ENCODE measurements around the gene LTK. TPM values are rescaled to one million over a fixed set of nuclear protein-coding genes. Genes with fewer than 3 reads are reported as not detected.

Gene LTK
- total RNA-seq, 2 experiments from 2014 or later, result 9.7 to 9.9 TPM

- peak overlapping the region; percentile 73 for H3K27ac Mint-ChIP-seq
- intact Hi-C loops (cut with DNase I, micrococcal nuclease), result loop anchor here (1.0 to 10.0 kb wide), 10 partner anchors 13 to 417 kb away; partner anchors contain the start of genes MAPKBP1 (in 2 of the 2), EHD4 (in 1 of the 2), JMJD7 (in 1 of the 2) and RPAP1 (in 1 of the 2)
- Histone ChIP-seq H3K4me1 (ENCODE audit: insufficient read depth, low read length) (peaks cover 26% of the 10 kb centered on the region), H3K36me3 (ENCODE audit: insufficient read depth, low read length) (no peaks in the 10 kb centered on the region), H3K4me3 (ENCODE audit: low read length) (no peak overlapping the region), H3K27me3 (ENCODE audit: control insufficient read depth in 1 of 2, insufficient read depth in 2 of 2, low read length in 2 of 2) (peaks cover 6 to 8% of the 10 kb centered on the region in 2 experiments), H3K27ac (ENCODE audit: low read depth in 1 of 2, low read length in 2 of 2) (peak overlapping the region in 1 of 2 donors; percentile 0), H3K9me3 (ENCODE audit: control insufficient read depth in 1 of 2, insufficient read depth in 1 of 2, low read length in 2 of 2) (no peaks in the 10 kb centered on the region)
- H3K4me1 Mint-ChIP-seq (ENCODE audit: low read depth), result peaks cover 31% of the 10 kb centered on the region
- peak overlapping the region; percentile 90 for H3K4me3 Mint-ChIP-seq
- no peaks in the 10 kb centered on the region for H3K36me3 Mint-ChIP-seq (ENCODE audit: low read depth)
- ATAC-seq (ENCODE audit: poor library complexity), result peak; percentile 87
- H3K9me3 Mint-ChIP-seq, result no peaks in the 10 kb centered on the region
- ChIA-PET POLR2A (interaction anchor here (0.9 to 2.2 kb wide), 5 partner anchors 13 to 103 kb away, joined by 3 to 22 read pairs (median 4); partner anchors contain the start of genes MGA and RPAP1), CTCF (interaction anchor here (0.7 to 2.9 kb wide), 24 partner anchors 8 to 379 kb away, joined by 3 to 21 read pairs (median 4); partner anchors contain the start of genes CHP1, MAPKBP1 and RPAP1)
- peak; percentile 89 for TF ChIP-seq CTCF (IDR thresholded peaks at IDR 0.05)
- peak; percentile 52 to 89 (median 70) for DNase-seq
- H3K27me3 Mint-ChIP-seq, result peaks cover 20% of the 10 kb centered on the region
Measured at GRCh38 chr15:41557673-41558399, 44.2 kb upstream of the LTK start.

- no peak overlapping the region for H3K27ac Mint-ChIP-seq
- ATAC-seq (ENCODE audit: poor library complexity) (no peak), DNase-seq (no peak)
- Histone ChIP-seq H3K27me3 (ENCODE audit: control insufficient read depth in 1 of 2, insufficient read depth in 2 of 2, low read length in 2 of 2) (peaks cover 6 to 8% of the 10 kb centered on the region in 2 experiments), H3K36me3 (ENCODE audit: insufficient read depth, low read length) (no peaks in the 10 kb centered on the region), H3K9me3 (ENCODE audit: control insufficient read depth in 1 of 2, insufficient read depth in 1 of 2, low read length in 2 of 2) (no peaks in the 10 kb centered on the region), H3K4me3 (ENCODE audit: low read length) (no peak overlapping the region), H3K4me1 (ENCODE audit: insufficient read depth, low read length) (peaks cover 26% of the 10 kb centered on the region), H3K27ac (ENCODE audit: low read depth in 1 of 2, low read length in 2 of 2) (no peak overlapping the region)
- no peaks in the 10 kb centered on the region for H3K9me3 Mint-ChIP-seq
- peaks cover 31% of the 10 kb centered on the region for H3K4me1 Mint-ChIP-seq (ENCODE audit: low read depth)
- intact Hi-C loops (cut with DNase I, micrococcal nuclease), result loop anchor here (1.0 to 10.0 kb wide), 9 partner anchors 46 to 418 kb away; partner anchors contain the start of genes MAPKBP1 (in 2 of the 2), EHD4 (in 1 of the 2) and JMJD7 (in 1 of the 2)
- peaks cover 20% of the 10 kb centered on the region for H3K27me3 Mint-ChIP-seq
- H3K4me3 Mint-ChIP-seq, result peak overlapping the region; percentile 20
- no peak for TF ChIP-seq CTCF (IDR thresholded peaks at IDR 0.05)
- ChIA-PET CTCF (interaction anchor here (1.3 to 2.9 kb wide), 5 partner anchors 12 to 217 kb away, joined by 3 to 21 read pairs (median 10); partner anchors contain the start of genes MAPKBP1 and RPAP1), POLR2A (no interaction called here)
- no peaks in the 10 kb centered on the region for H3K36me3 Mint-ChIP-seq (ENCODE audit: low read depth)
Measured at GRCh38 chr15:41556677-41557076, 43.0 kb upstream of the LTK start.

GRCh38 chr15:41554915-41555314 lies 41.3 kb upstream of the LTK start:
- Histone ChIP-seq H3K9me3 (ENCODE audit: control insufficient read depth in 1 of 2, insufficient read depth in 1 of 2, low read length in 2 of 2) (no peaks in the 10 kb centered on the region), H3K27ac (ENCODE audit: low read depth in 1 of 2, low read length in 2 of 2) (no peak overlapping the region), H3K27me3 (ENCODE audit: control insufficient read depth in 1 of 2, insufficient read depth in 2 of 2, low read length in 2 of 2) (peaks cover 5 to 6% of the 10 kb centered on the region in 2 experiments), H3K4me3 (ENCODE audit: low read length) (no peak overlapping the region), H3K36me3 (ENCODE audit: insufficient read depth, low read length) (no peaks in the 10 kb centered on the region), H3K4me1 (ENCODE audit: insufficient read depth, low read length) (peaks cover 23% of the 10 kb centered on the region)
- no peak overlapping the region for H3K4me3 Mint-ChIP-seq
- POLR2A ChIA-PET, result interaction anchor here (0.6 kb wide), 1 partner anchor 11 kb away, joined by 3 read pairs; the partner anchor contains the start of gene RPAP1
- peaks cover 23% of the 10 kb centered on the region for H3K4me1 Mint-ChIP-seq (ENCODE audit: low read depth)
- intact Hi-C loops (cut with DNase I, micrococcal nuclease), result loop anchor here (5.0 to 10.0 kb wide), 7 partner anchors 47 to 420 kb away; partner anchors contain the start of genes EHD4 (in 1 of the 2), JMJD7 (in 1 of the 2) and MAPKBP1 (in 1 of the 2)
- ATAC-seq (ENCODE audit: poor library complexity) (no peak), DNase-seq (no peak)
- peaks cover 14% of the 10 kb centered on the region for H3K27me3 Mint-ChIP-seq
- TF ChIP-seq CTCF (IDR thresholded peaks at IDR 0.05), result no peak
- CTCF ChIA-PET, result interaction anchor here (1.5 kb wide), 1 partner anchor 49 kb away, joined by 3 read pairs; no protein-coding TSS in a partner anchor
- H3K9me3 Mint-ChIP-seq, result no peaks in the 10 kb centered on the region
- no peaks in the 10 kb centered on the region for H3K36me3 Mint-ChIP-seq (ENCODE audit: low read depth)
- H3K27ac Mint-ChIP-seq, result no peak overlapping the region

Measured in CD4-positive, alpha-beta T cell (primary cell).